Muscle of arm (tissue), 12 donors: ENCODE data around the gene SEC22A. TPM values are rescaled to one million over a fixed set of nuclear protein-coding genes. Genes with fewer than 3 reads are reported as not detected.

ENCODE experiments used
- DNase-seq: peaks from one replicate; pipeline ENCODE4 v3.0.0-alpha.2; 2013
- polyA plus RNA-seq, 12 donors: library from polyadenylated mRNA; unstranded; fragments of 120-200 nt; gene quantifications; one replicate each; pipeline ENCODE4 v1.2.1, GENCODE V29; 2013; ENCODE audit not compliant: insufficient read length in 12 of 12

Gene SEC22A
- polyA plus RNA-seq, 12 donors: 13.0 to 25.1 (median 18.4) TPM; not detected in 1

GRCh38 chr3:123301331-123302184 lies 99.8 kb downstream of the SEC22A start:
- no peak for DNase-seq

- DNase-seq: no peak
Observed at GRCh38 chr3:123302961-123303360, 101.2 kb downstream of the SEC22A start.

GRCh38 chr3:123303976-123304560 lies 102.3 kb downstream of the SEC22A start:
- no peak for DNase-seq

GRCh38 chr3:123305192-123305591 lies 103.4 kb downstream of the SEC22A start:
- DNase-seq: no peak

- DNase-seq: no peak
Observed at GRCh38 chr3:123307064-123307463, 105.3 kb downstream of the SEC22A start.

GRCh38 chr3:123310186-123310585 lies 108.4 kb downstream of the SEC22A start:
- no peak for DNase-seq

GRCh38 chr3:123310741-123311140 lies 109.0 kb downstream of the SEC22A start:
- DNase-seq: no peak

- no peak for DNase-seq
Observed at GRCh38 chr3:123311201-123311600, 109.5 kb downstream of the SEC22A start.

- no peak for DNase-seq
Observed at GRCh38 chr3:123312331-123313265, 110.9 kb downstream of the SEC22A start.

GRCh38 chr3:123313889-123314288 lies 112.1 kb downstream of the SEC22A start:
- DNase-seq: no peak

GRCh38 chr3:123314359-123315270 lies 112.9 kb downstream of the SEC22A start:
- no peak for DNase-seq

GRCh38 chr3:123315271-123315595 lies 113.5 kb downstream of the SEC22A start:
- DNase-seq: no peak

GRCh38 chr3:123317716-123318115 lies 116.0 kb downstream of the SEC22A start:
- DNase-seq: no peak

GRCh38 chr3:123318374-123318773 lies 116.6 kb downstream of the SEC22A start:
- no peak for DNase-seq

- no peak for DNase-seq
Observed at GRCh38 chr3:123319760-123320159, 118.0 kb downstream of the SEC22A start.

- no peak for DNase-seq
Observed at GRCh38 chr3:123320221-123320620, 118.5 kb downstream of the SEC22A start.

- no peak for DNase-seq
Observed at GRCh38 chr3:123321806-123322205, 120.1 kb downstream of the SEC22A start.

GRCh38 chr3:123322866-123323265 lies 121.1 kb downstream of the SEC22A start:
- no peak for DNase-seq
